DMS153 (cell line): ENCODE measurements around the gene SLC66A2.
"Not testable (repeated sequence)": the region's sequence is repeated elsewhere in the genome, so short reads cannot be mapped to it uniquely, and the experiment has no call there.

Experiments used
- DNase-seq: peaks from one replicate; lab custom pipeline; 2025; lab: John Stamatoyannopoulos, UW

SLC66A2 gene

GRCh38 chr18:79879566-79879965, 71.9 kb downstream of the SLC66A2 start:
- DNase-seq: no peak

GRCh38 chr18:79878741-79879378, 72.6 kb downstream of the SLC66A2 start:
- no peak for DNase-seq

GRCh38 chr18:79878246-79878645, 73.2 kb downstream of the SLC66A2 start:
- DNase-seq: not testable (repeated sequence)

GRCh38 chr18:79877163-79878091, 74.0 kb downstream of the SLC66A2 start:
- peak; percentile 6 for DNase-seq

GRCh38 chr18:79876497-79876896, 75.0 kb downstream of the SLC66A2 start:
- DNase-seq: no peak

- no peak for DNase-seq
Measured at GRCh38 chr18:79875931-79876461, 75.5 kb downstream of the SLC66A2 start.

GRCh38 chr18:79875531-79875919, 75.9 kb downstream of the SLC66A2 start:
- DNase-seq: no peak

- no peak for DNase-seq
Measured at GRCh38 chr18:79874553-79875530, 76.6 kb downstream of the SLC66A2 start.

- DNase-seq: no peak
Measured at GRCh38 chr18:79873449-79874110, 77.9 kb downstream of the SLC66A2 start.

GRCh38 chr18:79872527-79873444, 78.7 kb downstream of the SLC66A2 start:
- DNase-seq: no peak

- no peak for DNase-seq
Measured at GRCh38 chr18:79871481-79872091, 79.9 kb downstream of the SLC66A2 start.

- no peak for DNase-seq
Measured at GRCh38 chr18:79871026-79871390, 80.4 kb downstream of the SLC66A2 start.

GRCh38 chr18:79870301-79871025, 81.0 kb downstream of the SLC66A2 start:
- DNase-seq: no peak

GRCh38 chr18:79869591-79870300, 81.7 kb downstream of the SLC66A2 start:
- no peak for DNase-seq

- no peak for DNase-seq
Measured at GRCh38 chr18:79868811-79869541, 82.5 kb downstream of the SLC66A2 start.

GRCh38 chr18:79868168-79868784, 83.2 kb downstream of the SLC66A2 start:
- no peak for DNase-seq

GRCh38 chr18:79867666-79868065, 83.8 kb downstream of the SLC66A2 start:
- DNase-seq: no peak
